GM13977 (cell line): Measurements from ENCODE around the gene CTNNA2.
"Not testable (repeated sequence)": the region's sequence is repeated elsewhere in the genome, so short reads cannot be mapped to it uniquely, and the experiment has no call there.

ENCODE experiments used
- DNase-seq: peaks from one replicate; pipeline ENCODE4 v3.0.0; 2012; ENCODE audit warnings: low spot score
- CTCF ChIP-seq: IDR thresholded peaks from 2 replicates; pipeline ENCODE4 v1.5.1; 2012; ENCODE audit warnings: mild to moderate bottlenecking, control low read depth; ENCODE audit not compliant: insufficient read depth; ENCODE audit errors: extremely low read depth, missing control alignments
- in situ Hi-C: fragments of 300-500 bp; cut with MboI; formaldehyde crosslinking; loops from one replicate; pipeline ENCODE4 v1.12.0; 2022; ENCODE audit warnings: low sequenced_read_pairs, low pct_unique_long_range_greater_than_20kb, mixed read lengths, inconsistent platforms; ENCODE audit not compliant: unreplicated experiment

Gene CTNNA2

GRCh38 chr2:80078290-80079036 is 565.6 kb downstream of the CTNNA2 start:
- no peak for DNase-seq
- no peak for TF ChIP-seq CTCF
- in situ Hi-C loops = no loop called here

GRCh38 chr2:80080957-80081356 is 568.1 kb downstream of the CTNNA2 start:
- in situ Hi-C loops = no loop called here
- no peak for DNase-seq

GRCh38 chr2:80086831-80087230 is 574.0 kb downstream of the CTNNA2 start:
- in situ Hi-C loops = no loop called here
- DNase-seq = no peak
- no peak for TF ChIP-seq CTCF

More at GRCh38 chr2:80080957-80081356, 568.1 kb downstream of the CTNNA2 start:
- no peak for TF ChIP-seq CTCF

GRCh38 chr2:80091237-80091636 is 578.4 kb downstream of the CTNNA2 start:
- in situ Hi-C loops = no loop called here
- no peak for TF ChIP-seq CTCF
- no peak for DNase-seq

GRCh38 chr2:80092474-80092873 is 579.6 kb downstream of the CTNNA2 start:
- in situ Hi-C loops = no loop called here
- no peak for DNase-seq
- TF ChIP-seq CTCF = no peak

GRCh38 chr2:80098503-80098902 is 585.7 kb downstream of the CTNNA2 start:
- in situ Hi-C loops, DNase-seq: not testable (repeated sequence)

- no peak for DNase-seq
These were observed 589.2 kb downstream of the CTNNA2 start for GRCh38 chr2:80102026-80102425.

More at GRCh38 chr2:80102026-80102425, 589.2 kb downstream of the CTNNA2 start:
- TF ChIP-seq CTCF = no peak
- in situ Hi-C loops = no loop called here
